Measurements from ENCODE around the gene SRL. TPM values are rescaled to one million over a fixed set of nuclear protein-coding genes. Genes with fewer than 3 reads are reported as not detected.

Gene SRL
- total and polyA plus RNA-seq, 10 donors = 0.57 to 5.8 (median 3.1) TPM

DNA sequence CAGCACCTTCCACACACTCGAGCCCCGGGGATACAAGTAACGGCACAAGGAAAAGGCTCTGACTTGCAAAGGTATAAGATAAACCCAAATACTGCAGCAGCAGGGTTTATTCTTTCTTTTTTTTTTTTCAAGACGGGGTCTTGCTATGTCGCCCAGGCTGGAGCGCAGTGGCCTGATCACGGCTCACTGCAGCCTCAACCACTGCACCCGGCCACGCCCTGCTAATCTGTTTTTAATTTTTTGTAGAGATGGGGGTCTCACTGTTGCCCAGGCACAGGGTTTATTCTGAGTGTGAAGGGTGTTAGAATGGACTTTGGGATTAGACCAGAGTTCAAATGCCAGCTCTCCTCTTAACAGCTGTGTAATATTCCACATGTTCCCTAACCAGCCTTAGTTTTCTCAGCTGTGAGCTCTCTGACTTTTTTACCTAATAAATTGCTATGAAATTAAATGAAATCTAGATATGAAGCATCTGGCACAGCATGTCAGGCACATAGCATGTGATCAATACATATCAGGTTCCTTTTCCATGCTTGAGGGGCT lies 63.3 kb downstream of the SRL start:
- TF ChIP-seq POLR2A (IDR thresholded peaks at IDR 0.05) (no peak), POLR2AphosphoS5 (IDR thresholded peaks at IDR 0.05) (no peak), CTCF (IDR thresholded peaks at IDR 0.05 in 8 of 11, conservative IDR thresholded peaks at IDR 0.05 in 3 of 11) (no peak)
- no peaks in the 10 kb centered on the region for H3K27me3 ChIP-seq (replicated peaks in 1 of 7)
- H3K4me3 ChIP-seq = no peak overlapping the region
- WGBS, 5 donors = 85 to 97% (median 96%) methylated on average over 9 of the region's 9 CpGs
- H3K9me3 ChIP-seq = no peaks in the 10 kb centered on the region
- DNase-seq = no peak
- intact Hi-C loops (cut with DNase I; ENCODE audit: low total_unique reads) = no loop called here
- peaks cover 0 to 19% (median 8%) of the 10 kb centered on the region in 6 donors for H3K4me1 ChIP-seq
- H3K36me3 ChIP-seq = no peaks in the 10 kb centered on the region
- H3K27ac ChIP-seq = no peak overlapping the region

GRCh38 chr16:4176906-4177417 lies 64.9 kb downstream of the SRL start:
- Histone ChIP-seq H3K4me1 (peaks cover 0 to 3% (median 0%) of the 10 kb centered on the region in 6 donors), H3K9me3 (no peaks in the 10 kb centered on the region), H3K27ac (no peak overlapping the region), H3K4me3 (no peak overlapping the region), H3K27me3 (replicated peaks in 1 of 7) (no peaks in the 10 kb centered on the region), H3K36me3 (no peaks in the 10 kb centered on the region)
- intact Hi-C loops (cut with DNase I; ENCODE audit: low total_unique reads) = no loop called here
- no peak for DNase-seq
- TF ChIP-seq CTCF (IDR thresholded peaks at IDR 0.05 in 8 of 11, conservative IDR thresholded peaks at IDR 0.05 in 3 of 11) = no peak
- TF ChIP-seq POLR2A (IDR thresholded peaks at IDR 0.05) = no peak
- TF ChIP-seq POLR2AphosphoS5 (IDR thresholded peaks at IDR 0.05) = no peak
- 61 to 68% (median 65%) methylated on average over 5 of the region's 5 CpGs for WGBS, 5 donors

- no peaks in the 10 kb centered on the region for H3K36me3 ChIP-seq
- 87 to 93% (median 91%) methylated on average over 2 of the region's 2 CpGs for WGBS, 5 donors
- H3K4me1 ChIP-seq = no peaks in the 10 kb centered on the region
- no peaks in the 10 kb centered on the region for H3K27me3 ChIP-seq (replicated peaks in 1 of 7)
- H3K27ac ChIP-seq = no peak overlapping the region
- no peaks in the 10 kb centered on the region for H3K9me3 ChIP-seq
- DNase-seq = no peak
- no peak overlapping the region for H3K4me3 ChIP-seq
- TF ChIP-seq POLR2AphosphoS5 (IDR thresholded peaks at IDR 0.05) (no peak), CTCF (IDR thresholded peaks at IDR 0.05 in 8 of 11, conservative IDR thresholded peaks at IDR 0.05 in 3 of 11) (no peak), POLR2A (IDR thresholded peaks at IDR 0.05) (no peak)
- intact Hi-C loops (cut with DNase I; ENCODE audit: low total_unique reads) = no loop called here
Observed at GRCh38 chr16:4175849-4176248, 66.0 kb downstream of the SRL start.

DNA sequence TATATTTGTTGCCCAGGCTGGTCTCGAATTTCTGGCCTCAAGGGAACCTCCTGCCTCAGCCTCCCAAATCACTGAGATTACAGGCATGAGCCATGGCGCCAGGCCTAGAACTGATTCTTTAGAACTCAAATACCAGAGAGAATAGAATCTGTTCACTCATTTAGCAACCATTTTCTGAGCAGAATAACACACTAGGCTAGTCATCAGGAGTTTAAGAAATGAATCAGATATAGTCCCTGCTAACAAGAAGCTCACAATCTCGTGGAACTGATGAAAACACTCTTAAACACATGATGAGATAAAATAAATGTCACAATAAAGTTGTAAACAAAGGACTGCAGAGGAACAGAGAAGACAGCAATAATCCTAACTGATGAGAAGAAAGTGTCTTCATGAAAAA lies 69.8 kb downstream of the SRL start:
- intact Hi-C loops (cut with DNase I; ENCODE audit: low total_unique reads) = no loop called here
- Histone ChIP-seq H3K4me1 (no peaks in the 10 kb centered on the region), H3K4me3 (no peak overlapping the region), H3K36me3 (no peaks in the 10 kb centered on the region), H3K27ac (no peak overlapping the region), H3K27me3 (replicated peaks in 1 of 7) (no peaks in the 10 kb centered on the region), H3K9me3 (no peaks in the 10 kb centered on the region)
- no peak for DNase-seq
- no peak for TF ChIP-seq POLR2A (IDR thresholded peaks at IDR 0.05)
- TF ChIP-seq CTCF (IDR thresholded peaks at IDR 0.05 in 8 of 11, conservative IDR thresholded peaks at IDR 0.05 in 3 of 11) = no peak
- no peak for TF ChIP-seq POLR2AphosphoS5 (IDR thresholded peaks at IDR 0.05)
- WGBS, 5 donors = 69 to 82% (median 70%) methylated on average over 3 of the region's 3 CpGs
